Effector CD4-positive, alpha-beta T cell (primary cell): Measurements from ENCODE around the gene PLCL2.

Source experiments
- DNase-seq: peaks from one replicate; pipeline ENCODE4 v3.0.0-alpha.2; 2020

The PLCL2 gene

DNA sequence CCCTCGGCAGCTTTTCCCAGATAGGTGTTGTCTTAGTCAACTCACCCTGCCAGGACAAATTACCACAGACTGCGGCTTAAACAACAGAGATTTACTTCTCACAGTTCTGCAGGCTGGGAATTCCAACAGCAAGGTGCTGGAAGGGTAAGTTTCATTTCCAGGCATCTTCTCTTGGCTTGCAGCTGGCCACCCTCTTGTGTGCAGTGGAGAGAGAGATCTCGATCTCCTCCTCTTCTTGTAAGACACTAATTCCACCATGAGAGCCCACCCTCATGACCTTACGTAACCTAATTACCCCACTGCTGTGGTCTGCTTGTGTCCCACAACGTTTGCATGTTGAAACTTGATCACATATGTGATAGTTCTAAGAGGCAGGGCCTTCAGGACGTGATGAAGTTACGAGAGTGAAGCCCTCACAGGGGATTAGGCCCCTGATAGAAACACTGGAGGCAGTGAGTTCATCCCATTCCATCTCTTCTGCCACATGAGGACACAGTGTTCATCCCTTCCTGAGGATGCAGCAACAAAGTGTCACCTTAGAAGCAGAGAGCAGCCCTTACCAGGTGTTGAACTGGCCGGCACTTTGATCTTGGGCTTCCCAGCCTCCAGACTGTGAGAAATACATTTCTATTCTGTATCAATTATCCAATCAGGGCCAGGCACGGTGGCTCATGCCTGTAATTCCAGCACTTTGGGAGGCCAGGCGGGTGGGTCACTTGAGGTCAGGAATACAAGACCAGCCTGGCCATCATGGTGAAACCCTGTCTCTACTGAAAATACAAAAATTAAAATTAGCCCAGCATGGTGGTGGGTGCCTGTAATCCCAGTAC is 247.7 kb downstream of the PLCL2 start:
- DNase-seq, result no peak

DNA sequence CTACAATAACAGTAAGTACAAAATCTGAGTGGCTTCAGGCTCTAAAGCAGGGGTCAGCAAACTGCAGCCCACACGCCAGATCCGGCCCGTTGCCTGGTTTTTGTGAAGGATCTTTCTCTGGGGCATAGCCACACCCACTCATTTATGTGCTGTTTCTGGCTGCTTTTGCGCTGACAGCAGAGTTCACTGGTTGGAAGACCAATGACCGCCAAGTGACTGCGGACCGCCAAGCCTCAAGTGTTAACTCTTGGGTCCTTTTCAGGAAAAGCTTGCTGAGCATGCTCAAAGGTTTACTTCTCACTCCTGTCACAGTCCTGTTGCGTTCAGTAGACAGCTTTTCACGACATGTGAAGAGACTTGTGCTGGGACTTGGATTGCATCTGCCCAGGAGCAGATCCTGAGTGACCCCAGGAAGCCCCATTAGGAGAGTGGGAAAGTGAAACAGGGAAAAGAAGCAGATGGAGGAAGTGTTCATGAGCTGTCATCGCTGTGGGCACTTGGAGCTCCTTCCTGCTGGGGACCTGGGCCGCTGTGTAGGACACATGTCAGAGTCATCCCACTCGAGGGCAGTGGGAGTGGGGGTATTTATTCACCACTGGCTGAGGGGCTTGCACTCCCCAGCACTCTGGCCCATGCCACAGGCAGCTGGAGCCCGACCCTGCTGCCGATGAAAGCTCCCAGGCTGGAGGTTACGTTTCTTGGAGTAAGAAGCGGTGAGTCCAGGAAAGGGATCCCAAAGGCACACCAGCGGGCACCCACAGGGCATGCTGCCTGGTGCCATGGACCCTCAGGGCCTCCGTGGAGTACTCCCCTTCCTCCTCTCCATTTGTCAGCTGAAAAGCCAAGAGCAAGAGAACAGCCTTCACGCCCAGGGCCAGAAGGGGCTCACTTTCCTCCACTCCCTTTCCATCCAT is 249.1 kb downstream of the PLCL2 start:
- DNase-seq, result no peak

DNA sequence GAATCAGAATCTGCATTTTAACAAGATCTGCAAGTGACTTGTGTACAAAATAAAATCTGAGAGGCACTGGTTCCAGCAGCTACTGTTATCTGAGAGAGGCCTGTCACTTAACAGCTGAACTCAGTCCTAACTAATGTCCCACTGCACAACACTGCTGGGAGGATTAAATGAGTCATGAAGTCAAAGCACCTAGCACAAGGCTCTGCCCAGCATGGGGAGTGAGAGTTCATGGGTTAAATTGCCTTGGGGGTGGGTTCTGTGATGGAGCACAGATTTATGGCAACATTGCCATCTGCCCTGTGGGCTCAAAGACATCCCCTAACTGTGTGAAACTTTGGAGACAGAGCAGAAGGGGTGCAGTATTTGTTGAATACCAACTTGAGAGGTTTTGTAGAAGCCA is 250.9 kb downstream of the PLCL2 start:
- no peak for DNase-seq

DNA sequence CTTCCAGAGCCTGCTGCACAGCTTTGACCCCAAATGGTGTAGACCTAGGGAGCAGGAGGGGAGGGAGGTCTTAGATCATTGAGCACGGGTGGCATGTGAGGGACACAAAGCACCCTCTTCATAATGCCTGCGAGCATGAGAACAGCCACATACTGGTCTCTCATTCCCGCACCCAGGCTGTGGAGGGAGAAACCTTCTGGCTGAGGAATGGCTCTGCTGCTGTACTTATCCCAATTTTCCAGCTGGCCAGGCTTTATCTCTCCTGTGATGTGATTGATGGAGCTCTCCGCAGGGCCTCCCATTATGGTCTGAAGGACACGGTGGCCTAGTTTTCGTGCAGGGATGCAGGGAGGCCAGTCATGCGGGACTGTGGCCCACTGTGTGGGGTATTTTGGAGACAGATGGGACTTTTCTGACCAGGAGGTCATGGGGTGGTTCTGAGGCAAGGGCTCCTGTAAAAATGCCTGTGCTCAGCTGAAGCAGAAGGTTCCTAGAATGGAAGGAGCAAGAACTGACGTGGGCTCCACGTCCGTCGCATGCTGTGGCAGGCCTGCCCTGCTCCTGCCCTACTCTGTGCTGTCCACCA is 251.5 kb downstream of the PLCL2 start:
- no peak for DNase-seq

GRCh38 chr3:17137321-17137826 is 252.6 kb downstream of the PLCL2 start:
- DNase-seq, result no peak

DNA sequence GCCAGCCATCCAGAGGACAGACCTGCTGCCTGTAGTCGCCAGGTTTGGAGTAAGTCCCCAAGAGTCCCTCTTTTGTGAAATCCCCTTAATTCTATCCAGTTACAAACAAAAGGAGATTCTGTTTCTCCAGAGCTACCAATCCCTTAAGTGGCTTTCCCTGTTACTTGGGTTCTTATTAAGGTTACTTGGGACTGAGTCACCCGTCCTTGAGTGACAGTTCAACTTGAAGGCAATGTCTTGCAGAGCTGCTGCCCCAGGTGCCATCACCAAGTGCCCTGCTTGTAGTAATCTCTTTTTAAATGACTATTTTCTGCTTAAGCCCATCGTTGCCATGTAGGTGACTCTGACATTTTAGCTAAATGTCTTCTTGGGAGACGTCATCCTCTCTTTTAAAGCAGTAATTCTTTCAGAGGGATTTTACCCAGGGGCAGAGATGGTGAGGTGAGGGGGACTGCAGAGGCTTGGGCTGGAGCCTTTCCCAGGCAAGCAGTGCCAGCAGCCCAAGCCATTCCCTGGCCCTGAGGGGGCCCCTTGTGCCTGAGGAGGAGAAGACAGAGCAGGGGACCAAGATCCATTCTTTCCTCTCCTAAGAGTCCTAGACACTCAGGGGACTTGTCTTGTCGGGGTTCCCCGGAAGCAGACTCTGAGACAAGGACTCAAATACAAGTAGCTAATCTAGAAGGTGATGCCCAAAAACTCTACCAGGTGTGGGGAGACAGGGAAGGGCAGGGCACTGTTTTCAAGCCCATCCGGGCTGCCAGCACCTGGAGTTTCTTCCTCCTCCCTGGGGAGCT is 253.7 kb downstream of the PLCL2 start:
- DNase-seq, result no peak
